ENCODE results near the gene PARP2. TPM values are rescaled to one million over a fixed set of nuclear protein-coding genes. Genes with fewer than 3 reads are reported as not detected.

PARP2 gene
- total and polyA plus RNA-seq, 9 of the 15 experiments (the other 6 are each of a cell fraction or from before 2014, with no cell fraction given): 19.7 to 50.5 (median 29.9) TPM

DNA sequence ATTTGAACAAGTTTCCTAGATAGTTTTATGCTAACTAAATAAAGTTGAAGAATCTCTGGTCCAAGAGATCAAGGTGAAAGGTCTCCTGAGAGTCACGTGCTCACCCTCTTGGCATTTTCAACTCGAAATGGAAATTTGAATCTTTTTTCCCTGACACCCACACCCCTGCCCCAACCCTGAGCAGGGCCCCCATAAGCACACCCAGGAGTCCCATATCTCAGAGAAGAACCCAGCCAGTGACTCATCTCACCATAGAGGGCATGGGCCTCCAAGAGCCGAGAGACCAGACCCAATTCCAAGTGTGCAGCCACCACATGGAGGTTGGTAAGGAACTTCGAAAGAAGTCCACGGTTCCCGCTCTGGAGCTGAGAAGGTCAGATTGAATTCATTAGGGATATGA, 37.2 kb downstream of the PARP2 start:
- TF ChIP-seq MEF2D (tag; conservative IDR thresholded peaks at IDR 0.05; ENCODE audit: low read depth): no peak
- TF ChIP-seq CXXC5 (CRISPR knock-in tag; IDR thresholded peaks at IDR 0.05): no peak
- TF ChIP-seq ZNF134 (CRISPR knock-in tag; conservative IDR thresholded peaks at IDR 0.05): no peak
- no peak overlapping the region for H3K4me2 ChIP-seq (ENCODE audit: insufficient read depth, low read length)
- H3K4me1 ChIP-seq (replicated peaks in 1 of 2; ENCODE audit: control insufficient read depth in 2 of 2, insufficient read depth in 2 of 2, low read length in 2 of 2): no peaks in the 10 kb centered on the region
- in situ Hi-C loops (cut with MboI): no loop called here
- ChIA-PET POLR2A (interaction anchor here (0.8 kb wide), 1 partner anchor 383 kb away, joined by 4 read pairs; no protein-coding TSS in a partner anchor), CTCF (ENCODE audit: low intra/inter-chr PET ratio) (no interaction called here)
- FAIRE-seq (no peak), DNase-seq (ENCODE audit: extremely low read depth in 1 of 4, low spot score in 3 of 4) (no peak), ATAC-seq (no peak)
- no peaks in the 10 kb centered on the region for H3K79me2 ChIP-seq (ENCODE audit: control insufficient read depth, insufficient read depth, low read length)
- H3K27me3 ChIP-seq (ENCODE audit: control insufficient read depth in 2 of 2, insufficient read depth in 2 of 2, low read length in 2 of 2): no peaks in the 10 kb centered on the region
- no peaks in the 10 kb centered on the region for H3K9me1 ChIP-seq (ENCODE audit: control insufficient read depth, insufficient read depth, low read length)
- H2AFZ ChIP-seq (ENCODE audit: low read depth, low read length): no peak overlapping the region
- no peaks in the 10 kb centered on the region for H4K20me1 ChIP-seq (replicated peaks; ENCODE audit: control insufficient read depth, insufficient read depth, low read length)
- H3K36me3 ChIP-seq (ENCODE audit: control insufficient read depth, insufficient read depth, low read length): peaks cover 42% of the 10 kb centered on the region; the same call in 1 of the 3 replicates
- H3K9me3 ChIP-seq (replicated peaks; ENCODE audit: control insufficient read depth, insufficient read depth, low read depth, low read length): no peaks in the 10 kb centered on the region
- no peak overlapping the region for H3K27ac ChIP-seq (ENCODE audit: extremely low read depth, low read depth, low read length)
- H3K9ac ChIP-seq (ENCODE audit: insufficient read depth in 1 of 2, low read depth in 2 of 2, low read length in 2 of 2): no peak overlapping the region
- BruUV-seq (replicated peaks): no TSS peak
- WGBS (ENCODE audit: insufficient coverage, low coverage, missing lambda C conversion rate): 66% methylated on average over 5 of the region's 6 CpGs
- H3K4me3 ChIP-seq: no peak overlapping the region
- intact Hi-C loops (cut with micrococcal nuclease): no loop called here

DNA sequence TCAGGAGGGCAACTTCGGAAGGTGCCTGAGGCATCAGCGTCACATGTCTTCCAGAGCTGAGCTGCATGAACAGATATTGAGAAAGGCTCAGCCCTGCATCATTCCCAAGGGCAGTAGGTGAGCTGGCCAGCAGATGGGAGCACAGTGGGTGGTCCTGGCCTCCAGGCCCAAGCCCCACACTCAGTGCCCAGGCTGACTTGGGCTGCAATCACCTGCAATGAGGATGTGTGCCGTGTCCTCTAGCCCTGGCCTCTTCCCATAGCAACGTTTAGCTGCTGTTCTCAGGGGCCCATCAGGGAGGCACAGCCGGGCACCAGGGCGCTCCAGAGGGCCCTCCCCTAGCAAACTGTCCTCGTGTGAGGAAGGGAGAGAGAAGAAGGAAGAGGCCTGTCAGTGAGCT, 37.9 kb downstream of the PARP2 start:
- H3K27me3 ChIP-seq (ENCODE audit: control insufficient read depth in 2 of 2, insufficient read depth in 2 of 2, low read length in 2 of 2): no peaks in the 10 kb centered on the region
- H3K27ac ChIP-seq (ENCODE audit: extremely low read depth, low read depth, low read length): no peak overlapping the region
- no peak for ATAC-seq
- H3K9ac ChIP-seq (ENCODE audit: insufficient read depth in 1 of 2, low read depth in 2 of 2, low read length in 2 of 2): no peak overlapping the region
- H3K4me3 ChIP-seq: no peak overlapping the region
- H2AFZ ChIP-seq (ENCODE audit: low read depth, low read length): no peak overlapping the region
- H3K4me1 ChIP-seq (replicated peaks in 1 of 2; ENCODE audit: control insufficient read depth in 2 of 2, insufficient read depth in 2 of 2, low read length in 2 of 2): no peaks in the 10 kb centered on the region
- no peaks in the 10 kb centered on the region for H3K9me1 ChIP-seq (ENCODE audit: control insufficient read depth, insufficient read depth, low read length)
- H3K9me3 ChIP-seq (replicated peaks; ENCODE audit: control insufficient read depth, insufficient read depth, low read depth, low read length): no peaks in the 10 kb centered on the region
- no peak for FAIRE-seq
- POLR2A ChIA-PET: interaction anchor here (0.8 kb wide), 1 partner anchor 382 kb away, joined by 4 read pairs; no protein-coding TSS in a partner anchor
- BruUV-seq (replicated peaks): no TSS peak
- no CpG with 5 or more reads among the region's 7 CpGs for WGBS (ENCODE audit: insufficient coverage, low coverage, missing lambda C conversion rate)
- H3K79me2 ChIP-seq (ENCODE audit: control insufficient read depth, insufficient read depth, low read length): no peaks in the 10 kb centered on the region
- no peak for TF ChIP-seq YY1 (IDR thresholded peaks at IDR 0.05; ENCODE audit: borderline replicate concordance in 1 of 3, control insufficient read depth in 1 of 3, extremely low read depth in 1 of 3, insufficient read depth in 3 of 3, insufficient read length in 1 of 3, insufficient replicate concordance in 2 of 3, low read depth in 1 of 3, low read length in 2 of 3)
- no peak for TF ChIP-seq BCL6 (CRISPR knock-in tag; IDR thresholded peaks at IDR 0.05)
- TF ChIP-seq, protein P1, sequence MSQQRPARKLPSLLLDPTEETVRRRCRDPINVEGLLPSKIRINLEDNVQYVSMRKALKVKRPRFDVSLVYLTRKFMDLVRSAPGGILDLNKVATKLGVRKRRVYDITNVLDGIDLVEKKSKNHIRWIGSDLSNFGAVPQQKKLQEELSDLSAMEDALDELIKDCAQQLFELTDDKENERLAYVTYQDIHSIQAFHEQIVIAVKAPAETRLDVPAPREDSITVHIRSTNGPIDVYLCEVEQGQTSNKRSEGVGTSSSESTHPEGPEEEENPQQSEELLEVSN (IDR thresholded peaks at IDR 0.05; ENCODE audit: borderline replicate concordance in 1 of 2, extremely low read depth in 1 of 2, insufficient read depth in 1 of 2, insufficient read length in 1 of 2, low read depth in 1 of 2, low read length in 1 of 2, poor library complexity in 1 of 2, severe bottlenecking in 1 of 2): no peak
- TF ChIP-seq NR2C2 (CRISPR knock-in tag; IDR thresholded peaks at IDR 0.05): no peak
- TF ChIP-seq NR2C2 (tag; IDR thresholded peaks at IDR 0.05): no peak
- TF ChIP-seq, protein P2, sequence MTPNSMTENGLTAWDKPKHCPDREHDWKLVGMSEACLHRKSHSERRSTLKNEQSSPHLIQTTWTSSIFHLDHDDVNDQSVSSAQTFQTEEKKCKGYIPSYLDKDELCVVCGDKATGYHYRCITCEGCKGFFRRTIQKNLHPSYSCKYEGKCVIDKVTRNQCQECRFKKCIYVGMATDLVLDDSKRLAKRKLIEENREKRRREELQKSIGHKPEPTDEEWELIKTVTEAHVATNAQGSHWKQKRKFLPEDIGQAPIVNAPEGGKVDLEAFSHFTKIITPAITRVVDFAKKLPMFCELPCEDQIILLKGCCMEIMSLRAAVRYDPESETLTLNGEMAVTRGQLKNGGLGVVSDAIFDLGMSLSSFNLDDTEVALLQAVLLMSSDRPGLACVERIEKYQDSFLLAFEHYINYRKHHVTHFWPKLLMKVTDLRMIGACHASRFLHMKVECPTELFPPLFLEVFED (CRISPR knock-in tag; conservative IDR thresholded peaks at IDR 0.05): no peak
- TF ChIP-seq ZNF408 (CRISPR knock-in tag; IDR thresholded peaks at IDR 0.05; ENCODE audit: low read depth): no peak
- CTCF ChIA-PET (ENCODE audit: low intra/inter-chr PET ratio): no interaction called here
- H3K4me2 ChIP-seq (ENCODE audit: insufficient read depth, low read length): no peak overlapping the region
- DNase-seq (ENCODE audit: extremely low read depth in 1 of 4, low spot score in 3 of 4): no peak
- in situ Hi-C loops (cut with MboI) (no loop called here), intact Hi-C loops (cut with micrococcal nuclease) (no loop called here)
- no peaks in the 10 kb centered on the region for H4K20me1 ChIP-seq (replicated peaks; ENCODE audit: control insufficient read depth, insufficient read depth, low read length)
- H3K36me3 ChIP-seq (ENCODE audit: control insufficient read depth, insufficient read depth, low read length): peaks cover 42% of the 10 kb centered on the region; the same call in 1 of the 3 replicates

Data from K562 (cell line).